ENCODE measurements around the gene ENKD1. TPM values are rescaled to one million over a fixed set of nuclear protein-coding genes. Genes with fewer than 3 reads are reported as not detected.

The ENKD1 gene
- total RNA-seq, 1 donor from 2014 or later = 6.9 TPM

DNA sequence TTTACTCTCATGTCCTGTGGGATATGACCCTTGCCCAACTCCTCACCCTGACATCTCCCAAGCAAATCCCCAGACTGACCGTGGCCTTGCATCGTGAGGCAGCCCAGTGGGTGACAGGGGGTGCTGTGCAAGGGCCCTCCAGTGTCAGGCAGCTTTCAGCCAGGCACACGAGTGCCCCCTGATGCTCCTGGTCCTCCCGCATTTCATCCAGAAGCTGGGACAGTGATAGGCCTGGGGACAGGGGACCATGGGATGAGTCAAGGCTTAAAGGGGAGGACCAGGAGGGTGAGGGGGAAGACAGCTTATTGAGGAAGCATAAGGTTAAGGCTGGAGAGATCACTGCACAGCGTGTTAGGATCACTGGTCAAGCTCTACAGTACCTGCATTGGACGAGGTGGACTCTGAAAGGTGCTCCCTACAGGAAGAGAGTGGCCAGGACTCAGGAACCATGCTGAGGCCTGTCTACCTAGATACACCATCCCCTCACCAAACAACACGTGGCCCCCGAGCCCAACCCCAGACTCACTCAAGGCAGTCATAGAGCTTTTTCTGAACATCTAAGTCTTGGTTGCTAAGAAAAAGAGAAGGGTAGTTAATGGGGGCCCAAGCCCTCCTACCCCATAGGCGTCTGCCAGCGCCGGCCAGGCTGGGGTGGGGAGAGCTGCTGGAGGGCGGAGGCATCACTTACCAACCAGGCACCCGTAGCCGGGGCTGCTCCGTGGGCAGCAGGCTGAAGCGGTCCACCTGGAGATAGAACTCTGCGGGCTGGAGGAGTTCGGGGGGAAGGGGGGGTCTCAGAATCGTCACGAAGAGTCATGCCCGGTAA is 7.5 kb downstream of the ENKD1 start:
- no peak for DNase-seq (ENCODE audit: low spot score)
- peaks cover 8% of the 10 kb centered on the region for H3K79me2 ChIP-seq (ENCODE audit: low read depth)
- Mint-ChIP-seq H3K4me3 (peak overlapping the region; percentile 93), H3K27me3 (ENCODE audit: insufficient read depth, low read depth) (peaks cover 12% of the 10 kb centered on the region), H3K9me3 (no peaks in the 10 kb centered on the region), H3K36me3 (peaks cover under 1% of the 10 kb centered on the region), H3K4me1 (peaks cover 8% of the 10 kb centered on the region), H3K27ac (no peak overlapping the region)
- no peak overlapping the region for H3K27ac ChIP-seq
- H3K4me3 ChIP-seq = peak overlapping the region; percentile 77
- TF ChIP-seq EZH2phosphoT487 (IDR thresholded peaks at IDR 0.05) (no peak), EZH2 (IDR thresholded peaks at IDR 0.05) (no peak)
- TF ChIP-seq, protein P1, sequence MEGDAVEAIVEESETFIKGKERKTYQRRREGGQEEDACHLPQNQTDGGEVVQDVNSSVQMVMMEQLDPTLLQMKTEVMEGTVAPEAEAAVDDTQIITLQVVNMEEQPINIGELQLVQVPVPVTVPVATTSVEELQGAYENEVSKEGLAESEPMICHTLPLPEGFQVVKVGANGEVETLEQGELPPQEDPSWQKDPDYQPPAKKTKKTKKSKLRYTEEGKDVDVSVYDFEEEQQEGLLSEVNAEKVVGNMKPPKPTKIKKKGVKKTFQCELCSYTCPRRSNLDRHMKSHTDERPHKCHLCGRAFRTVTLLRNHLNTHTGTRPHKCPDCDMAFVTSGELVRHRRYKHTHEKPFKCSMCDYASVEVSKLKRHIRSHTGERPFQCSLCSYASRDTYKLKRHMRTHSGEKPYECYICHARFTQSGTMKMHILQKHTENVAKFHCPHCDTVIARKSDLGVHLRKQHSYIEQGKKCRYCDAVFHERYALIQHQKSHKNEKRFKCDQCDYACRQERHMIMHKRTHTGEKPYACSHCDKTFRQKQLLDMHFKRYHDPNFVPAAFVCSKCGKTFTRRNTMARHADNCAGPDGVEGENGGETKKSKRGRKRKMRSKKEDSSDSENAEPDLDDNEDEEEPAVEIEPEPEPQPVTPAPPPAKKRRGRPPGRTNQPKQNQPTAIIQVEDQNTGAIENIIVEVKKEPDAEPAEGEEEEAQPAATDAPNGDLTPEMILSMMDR (IDR thresholded peaks at IDR 0.05) = no peak
- no peak overlapping the region for H2AFZ ChIP-seq (replicated peaks)
- H3F3A ChIP-seq (ENCODE audit: low read depth) = peaks cover 21% of the 10 kb centered on the region
- peaks cover 16% of the 10 kb centered on the region for H3K27me3 ChIP-seq
- peak overlapping the region; percentile 79 for H3K4me2 ChIP-seq
- no peaks in the 10 kb centered on the region for H3K9me3 ChIP-seq (ENCODE audit: low read depth)
- H3K9ac ChIP-seq = peak overlapping the region; percentile 54
- H4K20me1 ChIP-seq (ENCODE audit: low read depth) = peaks cover 68% of the 10 kb centered on the region
- no peaks in the 10 kb centered on the region for H3K36me3 ChIP-seq
- H3K4me1 ChIP-seq = peaks cover 8% of the 10 kb centered on the region

DNA sequence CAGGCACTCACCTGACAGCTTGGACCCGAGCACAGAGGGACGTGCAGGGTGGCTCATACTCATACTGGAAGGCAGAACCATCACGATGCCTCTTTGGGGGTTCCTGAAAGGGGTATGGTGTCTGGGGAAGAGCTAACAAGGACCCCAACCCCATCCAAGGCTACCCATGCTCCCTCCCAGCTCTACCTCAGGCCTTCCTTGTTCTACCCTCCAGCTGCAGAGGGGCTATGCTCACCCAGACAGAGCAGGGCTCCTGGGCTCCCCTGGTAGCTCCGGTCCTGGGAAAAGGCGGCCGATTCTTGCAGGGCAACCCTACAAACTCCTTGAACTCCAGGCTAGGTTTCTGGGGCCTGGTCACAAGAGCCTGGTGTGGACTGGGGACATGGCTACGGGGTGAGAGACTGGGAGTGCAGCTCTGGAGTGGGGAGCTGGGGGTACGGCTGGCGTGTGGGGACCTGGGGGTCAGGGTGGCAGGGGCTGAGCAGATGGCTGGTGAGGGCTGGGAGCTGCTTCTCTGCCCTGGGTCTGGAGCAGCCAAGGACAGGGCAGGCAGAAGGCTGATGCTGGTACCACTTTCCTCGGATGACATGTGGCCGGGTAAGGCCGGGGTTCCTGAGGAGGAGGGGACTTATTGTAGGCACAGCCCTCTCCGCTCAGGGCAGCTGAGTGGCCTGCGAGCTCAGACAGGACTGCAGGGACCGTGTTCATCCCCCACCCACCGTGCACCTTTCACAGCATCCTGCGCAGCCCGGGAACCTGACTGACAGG is 8.6 kb downstream of the ENKD1 start:
- no peak overlapping the region for H3K4me2 ChIP-seq
- no peaks in the 10 kb centered on the region for H3K9me3 Mint-ChIP-seq
- peaks cover 8% of the 10 kb centered on the region for H3K79me2 ChIP-seq (ENCODE audit: low read depth)
- no peak overlapping the region for H2AFZ ChIP-seq (replicated peaks)
- peaks cover 27% of the 10 kb centered on the region for H3K27me3 ChIP-seq
- H3K36me3 ChIP-seq = no peaks in the 10 kb centered on the region
- H3K4me3 ChIP-seq = no peak overlapping the region
- H4K20me1 ChIP-seq (ENCODE audit: low read depth) = peaks cover 71% of the 10 kb centered on the region
- TF ChIP-seq EZH2phosphoT487 (IDR thresholded peaks at IDR 0.05) = no peak
- TF ChIP-seq EZH2 (IDR thresholded peaks at IDR 0.05) = no peak
- TF ChIP-seq, protein P1 (IDR thresholded peaks at IDR 0.05) = no peak
- H3K4me1 ChIP-seq = peaks cover 15% of the 10 kb centered on the region
- H3K27me3 Mint-ChIP-seq (ENCODE audit: insufficient read depth, low read depth) = peaks cover 15% of the 10 kb centered on the region
- H3K4me3 Mint-ChIP-seq = peak overlapping the region; percentile 93
- H3K27ac ChIP-seq = no peak overlapping the region
- H3K27ac Mint-ChIP-seq = no peak overlapping the region
- H3K9me3 ChIP-seq (ENCODE audit: low read depth) = no peaks in the 10 kb centered on the region
- no peak overlapping the region for H3K9ac ChIP-seq
- H3K36me3 Mint-ChIP-seq = no peaks in the 10 kb centered on the region
- DNase-seq (ENCODE audit: low spot score) = no peak
- H3F3A ChIP-seq (ENCODE audit: low read depth) = peaks cover 21% of the 10 kb centered on the region
- H3K4me1 Mint-ChIP-seq = peaks cover 10% of the 10 kb centered on the region

DNA sequence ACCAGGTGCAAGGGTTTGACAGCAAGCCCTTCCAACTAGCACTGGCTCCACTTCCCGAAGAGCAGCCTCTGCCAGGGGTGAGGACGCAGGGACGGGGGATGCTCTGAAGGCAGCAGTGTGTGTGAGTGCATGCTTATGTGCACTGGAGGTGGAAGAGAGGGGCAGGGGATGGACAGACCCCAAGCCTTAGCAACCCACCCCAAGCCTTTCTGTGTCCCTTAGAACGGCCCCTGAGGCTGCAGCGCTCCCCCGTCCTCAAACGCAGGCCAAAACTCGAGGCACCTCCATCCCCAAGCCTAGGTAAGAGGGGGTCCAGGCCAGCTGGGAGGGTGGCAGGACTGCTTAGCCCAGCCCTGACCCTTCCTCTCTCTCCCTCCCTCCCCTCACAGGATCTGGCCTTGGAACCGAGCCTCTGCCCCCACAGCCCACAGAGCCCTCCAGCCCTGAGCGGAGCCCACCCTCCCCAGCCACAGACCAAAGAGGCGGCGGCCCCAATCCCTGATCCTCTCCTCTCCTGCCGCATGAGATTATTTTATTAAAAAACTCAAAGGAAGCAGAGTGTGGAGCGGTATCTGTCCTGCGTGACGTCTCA is 9.4 kb downstream of the ENKD1 start:
- Histone ChIP-seq H3K9ac (no peak overlapping the region), H3K79me2 (ENCODE audit: low read depth) (peaks cover 8% of the 10 kb centered on the region), H3K4me3 (no peak overlapping the region), H3K27me3 (peaks cover 34% of the 10 kb centered on the region), H3K27ac (no peak overlapping the region), H3K4me1 (peaks cover 15% of the 10 kb centered on the region), H3F3A (ENCODE audit: low read depth) (peaks cover 22% of the 10 kb centered on the region), H3K4me2 (no peak overlapping the region), H4K20me1 (ENCODE audit: low read depth) (peaks cover 67% of the 10 kb centered on the region), H3K9me3 (ENCODE audit: low read depth) (no peaks in the 10 kb centered on the region), H2AFZ (replicated peaks) (no peak overlapping the region), H3K36me3 (no peaks in the 10 kb centered on the region)
- no peaks in the 10 kb centered on the region for H3K9me3 Mint-ChIP-seq
- no peak overlapping the region for H3K27ac Mint-ChIP-seq
- peak overlapping the region; percentile 10 for H3K4me3 Mint-ChIP-seq
- TF ChIP-seq EZH2phosphoT487 (IDR thresholded peaks at IDR 0.05) (no peak), EZH2 (IDR thresholded peaks at IDR 0.05) (no peak)
- H3K27me3 Mint-ChIP-seq (ENCODE audit: insufficient read depth, low read depth) = peaks cover 18% of the 10 kb centered on the region
- no peaks in the 10 kb centered on the region for H3K36me3 Mint-ChIP-seq
- H3K4me1 Mint-ChIP-seq = peaks cover 10% of the 10 kb centered on the region
- no peak for DNase-seq (ENCODE audit: low spot score)
